SK-N-SH treated with all-trans-retinoic acid at 6 μM for 48 hours (cell line): ENCODE measurements around the gene C22orf23.

Experiments
- ARNTL ChIP-seq: fragments of 450-650 bp; formaldehyde crosslinking; IDR thresholded peaks from 2 replicates; pipeline ENCODE4 v1.5.0; 2020; ENCODE audit warnings: low read depth, mild to moderate bottlenecking, moderate library complexity, borderline replicate concordance
- CREB5 ChIP-seq: fragments of 250-450 bp; sonication (Bioruptor Pico); IDR thresholded peaks from 2 replicates; pipeline ENCODE4 v1.5.1; 2020; ENCODE audit warnings: low read depth, mild to moderate bottlenecking, moderate library complexity
- CSDC2 ChIP-seq: fragments of 250-450 bp; sonication (Bioruptor Pico); IDR thresholded peaks from 2 replicates; pipeline ENCODE4 v1.5.0; 2020; ENCODE audit warnings: mild to moderate bottlenecking, moderate library complexity
- ESRRG ChIP-seq: fragments of 250-450 bp; sonication (Bioruptor Pico); IDR thresholded peaks from 2 replicates; pipeline ENCODE4 v1.6.1; 2021; ENCODE audit warnings: mild to moderate bottlenecking
- TSHZ2 ChIP-seq: fragments of 250-450 bp; sonication (Bioruptor Pico); IDR thresholded peaks from 2 replicates; pipeline ENCODE4 v1.5.0; 2020; ENCODE audit warnings: mild to moderate bottlenecking, moderate library complexity
- ZNF565 ChIP-seq: fragments of 450-650 bp; formaldehyde crosslinking; conservative IDR thresholded peaks from 2 replicates; pipeline ENCODE4 v1.5.0; 2020; ENCODE audit warnings: low read depth, mild to moderate bottlenecking, moderate library complexity
- TF ChIP-seq, protein P1 (sequence below): fragments of 250-450 bp; sonication (Bioruptor Pico); IDR thresholded peaks from 2 replicates; pipeline ENCODE4 v1.8.0; 2021; ENCODE audit warnings: low read depth, mild to moderate bottlenecking, moderate library complexity, borderline replicate concordance

DNA sequence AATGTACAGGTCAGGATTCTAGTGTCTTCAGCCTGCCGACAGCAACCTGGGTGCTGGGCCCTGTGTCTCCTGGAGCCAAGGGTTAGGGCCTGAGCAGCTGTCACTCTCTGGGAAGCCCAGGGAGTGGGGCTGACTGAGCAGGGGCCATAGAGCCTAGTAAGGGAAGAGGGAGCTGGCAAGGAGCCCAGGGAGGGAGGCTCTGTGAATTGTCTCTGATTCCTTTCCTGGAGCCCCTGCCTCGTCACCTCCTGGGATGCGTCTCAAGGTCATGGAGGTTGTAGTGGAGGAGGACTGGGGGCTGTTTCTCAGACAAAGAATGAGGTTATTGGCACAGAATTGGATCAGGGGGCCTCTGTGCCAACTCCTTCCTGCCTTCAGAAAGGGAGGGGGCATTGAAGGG, 19.1 kb upstream of the C22orf23 start:
- TF ChIP-seq ARNTL (CRISPR knock-in tag) (no peak), CREB5 (CRISPR knock-in tag) (no peak), ESRRG (CRISPR knock-in tag) (no peak), TSHZ2 (CRISPR knock-in tag) (no peak), CSDC2 (no peak), ZNF565 (CRISPR knock-in tag) (no peak)
- TF ChIP-seq, protein P1, sequence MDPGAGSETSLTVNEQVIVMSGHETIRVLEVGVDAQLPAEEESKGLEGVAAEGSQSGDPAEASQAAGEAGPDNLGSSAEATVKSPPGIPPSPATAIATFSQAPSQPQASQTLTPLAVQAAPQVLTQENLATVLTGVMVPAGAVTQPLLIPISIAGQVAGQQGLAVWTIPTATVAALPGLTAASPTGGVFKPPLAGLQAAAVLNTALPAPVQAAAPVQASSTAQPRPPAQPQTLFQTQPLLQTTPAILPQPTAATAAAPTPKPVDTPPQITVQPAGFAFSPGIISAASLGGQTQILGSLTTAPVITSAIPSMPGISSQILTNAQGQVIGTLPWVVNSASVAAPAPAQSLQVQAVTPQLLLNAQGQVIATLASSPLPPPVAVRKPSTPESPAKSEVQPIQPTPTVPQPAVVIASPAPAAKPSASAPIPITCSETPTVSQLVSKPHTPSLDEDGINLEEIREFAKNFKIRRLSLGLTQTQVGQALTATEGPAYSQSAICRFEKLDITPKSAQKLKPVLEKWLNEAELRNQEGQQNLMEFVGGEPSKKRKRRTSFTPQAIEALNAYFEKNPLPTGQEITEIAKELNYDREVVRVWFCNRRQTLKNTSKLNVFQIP (CRISPR knock-in tag) = no peak
